PC-9 (cell line): ENCODE results near the gene PTGR3. TPM values are rescaled to one million over a fixed set of nuclear protein-coding genes. Genes with fewer than 3 reads are reported as not detected.

Experiments used
- BruUV-seq: library from RNA; stranded (reverse); fragments of 400-500 nt; replicated peaks from 2 replicates; lab custom pipeline; 2021; lab: Mats Ljungman, UMichigan
- CTCF ChIA-PET: fragments of 300-600 bp; sonication (Branson Sonifier 250); formaldehyde crosslinking; loops from one replicate; lab custom pipeline; 2022; ENCODE audit warnings: antibody characterized with exemption; lab: Charles Lee
- POLR2A ChIA-PET: fragments of 300-600 bp; sonication (Branson Sonifier 250); formaldehyde crosslinking; loops from one replicate; lab custom pipeline; 2022; ENCODE audit warnings: antibody characterized with exemption; ENCODE audit not compliant: unreplicated experiment; lab: Charles Lee
- DNase-seq, 2 experiments: peaks; one replicate each; pipeline versions ENCODE4 v3.0.0 to v3.0.0-alpha.2; 2015 to 2022; ENCODE audit warnings: mixed read lengths in 1 of 2
- H2AFZ ChIP-seq: fragments of 200-600 bp; sonication (generic); 2 replicates; pipeline ENCODE4 v1.8.1; 2017; ENCODE audit warnings: antibody characterized with exemption
- H3F3A ChIP-seq: fragments of 200-600 bp; sonication (generic); 2 replicates; pipeline ENCODE4 v1.8.1; 2017; ENCODE audit warnings: antibody characterized with exemption, mild to moderate bottlenecking, low read depth; ENCODE audit not compliant: insufficient read depth
- H3K27ac ChIP-seq: fragments of 200-600 bp; sonication (generic); 2 replicates; pipeline ENCODE4 v1.6.1; 2016; ENCODE audit warnings: mixed run types
- H3K27me3 ChIP-seq: fragments of 200-600 bp; sonication (generic); 2 replicates; pipeline ENCODE4 v1.6.1; 2016; ENCODE audit warnings: low read depth, mixed run types; ENCODE audit not compliant: insufficient read depth
- H3K36me3 ChIP-seq: fragments of 200-600 bp; sonication (generic); 2 replicates; pipeline ENCODE4 v1.6.1; 2016; ENCODE audit warnings: low read depth, mixed run types
- H3K4me1 ChIP-seq: fragments of 200-600 bp; sonication (generic); replicated peaks from 2 replicates; pipeline ENCODE4 v1.6.1; 2016; ENCODE audit warnings: mixed run types; ENCODE audit not compliant: insufficient read depth
- H3K4me2 ChIP-seq: fragments of 200-600 bp; sonication (generic); 2 replicates; pipeline ENCODE4 v1.6.1; 2017; ENCODE audit warnings: mixed run types
- H3K4me3 ChIP-seq: fragments of 200-600 bp; sonication (generic); 2 replicates; pipeline ENCODE4 v1.6.1; 2016; ENCODE audit warnings: mixed run types
- H3K79me2 ChIP-seq: fragments of 200-600 bp; sonication (generic); 2 replicates; pipeline ENCODE4 v1.6.1; 2017; ENCODE audit warnings: low read depth, mixed run types
- H3K9me2 ChIP-seq: fragments of 200-600 bp; sonication (generic); 2 replicates; pipeline ENCODE4 v1.8.1; 2017; ENCODE audit warnings: mild to moderate bottlenecking; ENCODE audit not compliant: insufficient read depth
- H3K9me3 ChIP-seq: fragments of 200-600 bp; sonication (generic); 2 replicates; pipeline ENCODE4 v1.8.1; 2016; ENCODE audit warnings: low read depth; ENCODE audit not compliant: insufficient read depth
- H4K20me1 ChIP-seq: fragments of 200-600 bp; sonication (generic); 2 replicates; pipeline ENCODE4 v1.8.1; 2017; ENCODE audit not compliant: insufficient read depth
- CTCF ChIP-seq: fragments of 200-600 bp; sonication (generic); conservative IDR thresholded peaks from 2 replicates; pipeline ENCODE4 v1.6.1; 2017; ENCODE audit warnings: mixed run types, antibody characterized with exemption, mild to moderate bottlenecking, moderate library complexity
- EZH2 ChIP-seq: fragments of 200-600 bp; sonication (generic); IDR thresholded peaks from 2 replicates; pipeline ENCODE4 v1.8.0; 2017; ENCODE audit warnings: antibody characterized with exemption, low read depth
- intact Hi-C: fragments of 100-400 bp; cut with micrococcal nuclease; formaldehyde crosslinking; loops from one replicate; pipeline ENCODE4 v1.10.0; 2022; ENCODE audit not compliant: unreplicated experiment
- total RNA-seq: library from RNA; stranded (reverse); gene quantifications from 2 replicates; pipeline ENCODE4 v1.2.3, GENCODE V29; 2021

Gene PTGR3
- total RNA-seq, 1 experiment from 2014 or later: 38.4 TPM

GRCh38 chr18:75210274-75211001 lies 1.5 kb upstream of the PTGR3 start, which contains the start of gene TSHZ1:
Gene TSHZ1 (plus strand): TSS chr18:75210797. CDS start chr18:75211877, 1,080 bp downstream.
- H3K4me2 ChIP-seq: peak within 1 kb of the TSS; percentile 93
- H2AFZ ChIP-seq: peak within 1 kb of the TSS; percentile 100
- H3K9me2 ChIP-seq: no peaks in the 10 kb centered on the region
- H3F3A ChIP-seq: peaks cover 27% of the 10 kb centered on the region
- ChIA-PET CTCF (no interaction called here), POLR2A (interaction anchor here (0.5 kb wide), 1 partner anchor 177 kb away, joined by 3 read pairs; no protein-coding TSS in a partner anchor)
- peak within 1 kb of the TSS; percentile 90 for H3K4me3 ChIP-seq
- no peaks in the 10 kb centered on the region for H3K36me3 ChIP-seq
- H3K79me2 ChIP-seq: peaks cover 30% of the 10 kb centered on the region
- H3K27me3 ChIP-seq: no peaks in the 10 kb centered on the region
- DNase-seq: peak; percentile 41 to 85
- intact Hi-C loops: loop anchor here (2.0 kb wide), 1 partner anchor 140 kb away; no protein-coding TSS in a partner anchor
- peaks cover 43% of the 10 kb centered on the region for H3K4me1 ChIP-seq
- no peaks in the 10 kb centered on the region for H3K9me3 ChIP-seq
- H3K27ac ChIP-seq: peak within 1 kb of the TSS; percentile 77
- peaks cover 21% of the 10 kb centered on the region; the same call in 1 of the 2 replicates for H4K20me1 ChIP-seq
- BruUV-seq: no TSS peak
- TF ChIP-seq CTCF: no peak

- H3K27ac ChIP-seq: peak overlapping the region; percentile 77
- H2AFZ ChIP-seq: peak overlapping the region; percentile 100
- ChIA-PET CTCF (no interaction called here), POLR2A (interaction anchor here (0.6 kb wide), 1 partner anchor 270 kb away, joined by 14 read pairs; no protein-coding TSS in a partner anchor)
- DNase-seq: no peak
- H4K20me1 ChIP-seq: peaks cover 24% of the 10 kb centered on the region; the same call in 1 of the 2 replicates
- H3F3A ChIP-seq: peaks cover 27% of the 10 kb centered on the region
- TF ChIP-seq CTCF (no peak), EZH2 (no peak)
- peak overlapping the region; percentile 90 for H3K4me3 ChIP-seq
- BruUV-seq: TSS peak; percentile 26
- peak overlapping the region; percentile 93 for H3K4me2 ChIP-seq
- intact Hi-C loops: loop anchor here (1.0 to 2.0 kb wide), 2 partner anchors 27 to 139 kb away; no protein-coding TSS in a partner anchor
- H3K79me2 ChIP-seq: peaks cover 35% of the 10 kb centered on the region
- no peaks in the 10 kb centered on the region for H3K27me3 ChIP-seq
- H3K9me3 ChIP-seq: no peaks in the 10 kb centered on the region
- no peaks in the 10 kb centered on the region for H3K36me3 ChIP-seq
- H3K4me1 ChIP-seq: peaks cover 43% of the 10 kb centered on the region
- no peaks in the 10 kb centered on the region for H3K9me2 ChIP-seq
Observed at GRCh38 chr18:75209951-75210258, 966 bp upstream of the PTGR3 start.

- Histone ChIP-seq H3F3A (peaks cover 27% of the 10 kb centered on the region), H3K27ac (peak overlapping the region; percentile 77), H4K20me1 (peaks cover 28% of the 10 kb centered on the region; the same call in 1 of the 2 replicates), H3K4me1 (peaks cover 40% of the 10 kb centered on the region), H3K36me3 (no peaks in the 10 kb centered on the region), H3K9me2 (no peaks in the 10 kb centered on the region), H3K27me3 (no peaks in the 10 kb centered on the region), H2AFZ (peak overlapping the region; percentile 71; the same call in 1 of the 2 replicates), H3K4me3 (peak overlapping the region; percentile 90), H3K4me2 (peak overlapping the region; percentile 86; the same call in 1 of the 2 replicates), H3K9me3 (no peaks in the 10 kb centered on the region), H3K79me2 (peaks cover 44% of the 10 kb centered on the region)
- no peak for DNase-seq
- ChIA-PET CTCF (no interaction called here), POLR2A (interaction anchor here (0.6 to 0.7 kb wide), 2 partner anchors 12 to 138 kb away, joined by 9 to 10 read pairs; no protein-coding TSS in a partner anchor)
- TF ChIP-seq EZH2 (no peak), CTCF (no peak)
- BruUV-seq: no TSS peak
- intact Hi-C loops: loop anchor here (1.0 kb wide), 2 partner anchors 25 to 312 kb away; no protein-coding TSS in a partner anchor
Observed at GRCh38 chr18:75208836-75209128, 157 bp downstream of the PTGR3 start.
